ENCODE measurements around the gene JOSD2. TPM values are rescaled to one million over a fixed set of nuclear protein-coding genes. Genes with fewer than 3 reads are reported as not detected.

The JOSD2 gene
- total and polyA plus RNA-seq, 5 donors from 2014 or later, result 16.6 to 37.7 (median 25.8) TPM

Other genes with a start within 250 kb of the JOSD2 start
- 1.4 TPM for gene KCNC3, start 181.8 kb downstream of the JOSD2 start, total RNA-seq
- gene KCNC3, start 181.8 kb downstream of the JOSD2 start, polyA plus RNA-seq, result not detected
- 0.67 TPM for gene NAPSA, start 145.6 kb downstream of the JOSD2 start, total RNA-seq
- 1 to 10 TPM; 1.2 to 2.2 (median 1.5) TPM for gene NAPSA, start 145.6 kb downstream of the JOSD2 start, polyA plus RNA-seq
- gene NR1H2, start 134.7 kb downstream of the JOSD2 start, total RNA-seq, result 213 TPM
- 10 to 100 TPM; 60.3 to 75.0 (median 70.3) TPM for gene NR1H2, start 134.7 kb downstream of the JOSD2 start, polyA plus RNA-seq
- 28.1 TPM for gene POLD1, start 126.8 kb downstream of the JOSD2 start, total RNA-seq
- gene POLD1, start 126.8 kb downstream of the JOSD2 start, polyA plus RNA-seq, result 10 to 100 TPM; 19.3 to 23.5 (median 21.3) TPM
- gene SPIB, start 92.3 kb downstream of the JOSD2 start, total RNA-seq, result not detected
- under 1 TPM in 2 of 4 donors, not detected in 2; 0.10 to 0.38 TPM for gene SPIB, start 92.3 kb downstream of the JOSD2 start, polyA plus RNA-seq
- gene MYBPC2, start 78.3 kb downstream of the JOSD2 start, total RNA-seq, result 0.49 TPM
- gene MYBPC2, start 78.3 kb downstream of the JOSD2 start, polyA plus RNA-seq, result under 1 TPM in 1 of 4 donors, not detected in 3; 0.23 TPM
- 83.7 TPM for gene EMC10, start 34.7 kb downstream of the JOSD2 start, total RNA-seq
- gene EMC10, start 34.7 kb downstream of the JOSD2 start, polyA plus RNA-seq, result 10 to 100 TPM in 1 of 4 donors, 1 to 10 TPM in 3; 8.0 to 12.7 (median 9.3) TPM
- 0.64 TPM for gene GARIN5A, start 34.3 kb downstream of the JOSD2 start, total RNA-seq
- under 1 TPM in 2 of 4 donors, not detected in 2; 0.39 to 0.83 TPM for gene GARIN5A, start 34.3 kb downstream of the JOSD2 start, polyA plus RNA-seq
- not detected for gene ASPDH, start 2.7 kb upstream of the JOSD2 start, total RNA-seq
- not detected for gene ASPDH, start 2.7 kb upstream of the JOSD2 start, polyA plus RNA-seq
- gene LRRC4B, start 57.2 kb upstream of the JOSD2 start, total RNA-seq, result not detected
- not detected for gene LRRC4B, start 57.2 kb upstream of the JOSD2 start, polyA plus RNA-seq
- not detected for gene SYT3, start 128.7 kb upstream of the JOSD2 start, total RNA-seq
- gene SYT3, start 128.7 kb upstream of the JOSD2 start, polyA plus RNA-seq, result not detected
- gene C19orf81, start 138.3 kb upstream of the JOSD2 start, total RNA-seq, result not detected
- gene C19orf81, start 138.3 kb upstream of the JOSD2 start, polyA plus RNA-seq, result not detected
- not detected for gene SHANK1, start 208.6 kb upstream of the JOSD2 start, total RNA-seq
- not detected for gene SHANK1, start 208.6 kb upstream of the JOSD2 start, polyA plus RNA-seq
- gene CLEC11A, start 212.2 kb upstream of the JOSD2 start, total RNA-seq, result 0.74 TPM
- 1 to 10 TPM in 1 of 4 donors, under 1 TPM in 3; 0.22 to 1.2 (median 0.57) TPM for gene CLEC11A, start 212.2 kb upstream of the JOSD2 start, polyA plus RNA-seq